ENCODE results near the gene HIPK3. TPM values are rescaled to one million over a fixed set of nuclear protein-coding genes. Genes with fewer than 3 reads are reported as not detected.

The HIPK3 gene
- total RNA-seq, 1 donor from 2014 or later, result 166 TPM

GRCh38 chr11:33383920-33384209, 126.7 kb downstream of the HIPK3 start:
- H3K4me1 ChIP-seq, result no peaks in the 10 kb centered on the region
- no peaks in the 10 kb centered on the region for H3K27me3 ChIP-seq
- TF ChIP-seq, protein P1, sequence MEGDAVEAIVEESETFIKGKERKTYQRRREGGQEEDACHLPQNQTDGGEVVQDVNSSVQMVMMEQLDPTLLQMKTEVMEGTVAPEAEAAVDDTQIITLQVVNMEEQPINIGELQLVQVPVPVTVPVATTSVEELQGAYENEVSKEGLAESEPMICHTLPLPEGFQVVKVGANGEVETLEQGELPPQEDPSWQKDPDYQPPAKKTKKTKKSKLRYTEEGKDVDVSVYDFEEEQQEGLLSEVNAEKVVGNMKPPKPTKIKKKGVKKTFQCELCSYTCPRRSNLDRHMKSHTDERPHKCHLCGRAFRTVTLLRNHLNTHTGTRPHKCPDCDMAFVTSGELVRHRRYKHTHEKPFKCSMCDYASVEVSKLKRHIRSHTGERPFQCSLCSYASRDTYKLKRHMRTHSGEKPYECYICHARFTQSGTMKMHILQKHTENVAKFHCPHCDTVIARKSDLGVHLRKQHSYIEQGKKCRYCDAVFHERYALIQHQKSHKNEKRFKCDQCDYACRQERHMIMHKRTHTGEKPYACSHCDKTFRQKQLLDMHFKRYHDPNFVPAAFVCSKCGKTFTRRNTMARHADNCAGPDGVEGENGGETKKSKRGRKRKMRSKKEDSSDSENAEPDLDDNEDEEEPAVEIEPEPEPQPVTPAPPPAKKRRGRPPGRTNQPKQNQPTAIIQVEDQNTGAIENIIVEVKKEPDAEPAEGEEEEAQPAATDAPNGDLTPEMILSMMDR (IDR thresholded peaks at IDR 0.05), result no peak
- TF ChIP-seq POLR2AphosphoS5 (IDR thresholded peaks at IDR 0.05; ENCODE audit: insufficient read depth in 1 of 2, low read depth in 1 of 2), result no peak
- no peak for TF ChIP-seq POLR2A (IDR thresholded peaks at IDR 0.05)
- H3K36me3 ChIP-seq, result no peaks in the 10 kb centered on the region
- H3K4me3 ChIP-seq, result no peak overlapping the region
- no peak for DNase-seq (ENCODE audit: extremely low spot score in 2 of 2)
- intact Hi-C loops (cut with DNase I), result no loop called here
- H3K27ac ChIP-seq, result no peak overlapping the region
- H3K9me3 ChIP-seq, result no peaks in the 10 kb centered on the region

DNA sequence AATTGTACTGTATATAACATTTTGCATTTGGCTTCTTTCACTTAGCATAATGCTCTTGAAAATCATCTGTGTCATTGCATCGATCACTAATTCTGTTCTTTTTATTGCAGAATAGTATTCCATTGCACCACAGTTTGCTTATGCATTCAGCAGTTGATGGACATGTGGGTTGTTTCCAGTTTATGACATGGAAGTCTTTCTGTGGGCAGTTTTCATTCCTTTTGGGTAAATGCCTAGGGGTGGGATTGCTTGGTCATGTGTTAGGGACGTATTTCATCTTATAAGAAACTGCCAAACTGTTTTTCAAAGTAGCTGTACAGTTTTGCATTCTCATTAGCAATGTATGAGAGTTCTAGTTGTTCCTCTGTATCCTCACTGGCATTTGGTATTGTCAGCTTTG, 127.0 kb downstream of the HIPK3 start:
- Histone ChIP-seq H3K4me1 (no peaks in the 10 kb centered on the region), H3K4me3 (no peak overlapping the region), H3K27ac (no peak overlapping the region), H3K9me3 (no peaks in the 10 kb centered on the region), H3K36me3 (no peaks in the 10 kb centered on the region), H3K27me3 (no peaks in the 10 kb centered on the region)
- intact Hi-C loops (cut with DNase I), result no loop called here
- no peak for DNase-seq (ENCODE audit: extremely low spot score in 2 of 2)
- TF ChIP-seq, protein P1 (IDR thresholded peaks at IDR 0.05), result no peak
- no peak for TF ChIP-seq POLR2A (IDR thresholded peaks at IDR 0.05)
- no peak for TF ChIP-seq POLR2AphosphoS5 (IDR thresholded peaks at IDR 0.05; ENCODE audit: insufficient read depth in 1 of 2, low read depth in 1 of 2)

GRCh38 chr11:33387581-33387980, 130.4 kb downstream of the HIPK3 start:
- H3K27me3 ChIP-seq, result no peaks in the 10 kb centered on the region
- no peak for DNase-seq (ENCODE audit: extremely low spot score in 2 of 2)
- no peaks in the 10 kb centered on the region for H3K9me3 ChIP-seq
- H3K36me3 ChIP-seq, result no peaks in the 10 kb centered on the region
- H3K4me3 ChIP-seq, result no peak overlapping the region
- TF ChIP-seq POLR2A (IDR thresholded peaks at IDR 0.05) (no peak), POLR2AphosphoS5 (IDR thresholded peaks at IDR 0.05; ENCODE audit: insufficient read depth in 1 of 2, low read depth in 1 of 2) (no peak)
- TF ChIP-seq, protein P1 (IDR thresholded peaks at IDR 0.05), result no peak
- intact Hi-C loops (cut with DNase I), result no loop called here
- H3K27ac ChIP-seq, result no peak overlapping the region
- no peaks in the 10 kb centered on the region for H3K4me1 ChIP-seq

DNA sequence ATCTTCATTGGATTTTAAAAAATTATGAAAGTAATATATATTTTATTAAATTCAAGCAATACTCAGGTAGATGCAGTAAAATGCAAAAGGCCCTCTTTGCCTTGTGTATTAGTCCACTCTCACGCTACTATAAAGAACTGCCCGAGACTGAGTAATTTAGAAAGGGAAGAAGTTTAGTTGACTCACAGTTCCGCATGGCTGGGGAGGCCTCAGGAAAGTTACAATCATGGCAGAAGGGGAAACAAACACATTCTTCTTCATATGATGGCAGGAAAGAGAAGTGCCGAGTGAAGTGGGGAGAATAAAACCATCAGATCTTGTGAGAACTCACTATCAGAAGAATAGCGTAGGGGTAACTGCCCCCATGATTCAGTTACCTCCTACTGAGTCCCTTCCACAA, 130.8 kb downstream of the HIPK3 start:
- no peaks in the 10 kb centered on the region for H3K36me3 ChIP-seq
- TF ChIP-seq, protein P1 (IDR thresholded peaks at IDR 0.05), result no peak
- no peak for TF ChIP-seq POLR2A (IDR thresholded peaks at IDR 0.05)
- no peak for TF ChIP-seq POLR2AphosphoS5 (IDR thresholded peaks at IDR 0.05; ENCODE audit: insufficient read depth in 1 of 2, low read depth in 1 of 2)
- intact Hi-C loops (cut with DNase I), result no loop called here
- H3K9me3 ChIP-seq, result no peaks in the 10 kb centered on the region
- H3K4me1 ChIP-seq, result no peaks in the 10 kb centered on the region
- H3K27me3 ChIP-seq, result no peaks in the 10 kb centered on the region
- no peak overlapping the region for H3K27ac ChIP-seq
- no peak overlapping the region for H3K4me3 ChIP-seq
- no peak for DNase-seq (ENCODE audit: extremely low spot score in 2 of 2)

- Histone ChIP-seq H3K27ac (no peak overlapping the region), H3K36me3 (no peaks in the 10 kb centered on the region), H3K9me3 (no peaks in the 10 kb centered on the region), H3K4me1 (no peaks in the 10 kb centered on the region), H3K4me3 (no peak overlapping the region), H3K27me3 (no peaks in the 10 kb centered on the region)
- intact Hi-C loops (cut with DNase I), result no loop called here
- no peak for DNase-seq (ENCODE audit: extremely low spot score in 2 of 2)
- TF ChIP-seq POLR2AphosphoS5 (IDR thresholded peaks at IDR 0.05; ENCODE audit: insufficient read depth in 1 of 2, low read depth in 1 of 2) (no peak), POLR2A (IDR thresholded peaks at IDR 0.05) (no peak)
- TF ChIP-seq, protein P1 (IDR thresholded peaks at IDR 0.05), result no peak
Observed at GRCh38 chr11:33388793-33389525, 131.8 kb downstream of the HIPK3 start.

Data from vagina (tissue), 2 donors.